Naive thymus-derived CD4-positive, alpha-beta T cell (primary cell): ENCODE measurements around the gene NUAK1. TPM values are rescaled to one million over a fixed set of nuclear protein-coding genes. Genes with fewer than 3 reads are reported as not detected.

ENCODE experiments used
- ATAC-seq: fragments of 150-1000 bp; cut with Tn5 transposase; 2 replicates; pipeline ENCODE4 v1.10.0; 2021; ENCODE audit warnings: mild to moderate bottlenecking, moderate library complexity
- CTCF ChIA-PET: fragments of 350-600 bp; sonication (Branson Sonifier 250); formaldehyde crosslinking; loops from one replicate; lab custom pipeline; 2021; ENCODE audit warnings: antibody characterized with exemption; lab: Charles Lee
- POLR2A ChIA-PET: fragments of 350-600 bp; sonication (Branson Sonifier 250); formaldehyde crosslinking; loops from one replicate; lab custom pipeline; 2021; ENCODE audit warnings: antibody characterized with exemption, inconsistent platforms; lab: Charles Lee
- DNase-seq, 9 donors: peaks; one replicate each; pipeline versions ENCODE4 v3.0.0 to v3.0.0-alpha.2; 2020 to 2022; ENCODE audit warnings: mixed read lengths in 1 of 9
- H3K27ac ChIP-seq: one replicate; pipeline ENCODE4 v1.7.0; 2013; ENCODE audit warnings: mild to moderate bottlenecking, low read depth, low read length, moderate library complexity
- H3K27me3 ChIP-seq, 2 donors: one replicate each; pipeline ENCODE4 v1.7.0; 2013; ENCODE audit warnings: low read length in 2 of 2, mild to moderate bottlenecking in 2 of 2, moderate library complexity in 2 of 2; ENCODE audit not compliant: control insufficient read depth in 2 of 2, insufficient read depth in 2 of 2
- H3K36me3 ChIP-seq, 3 experiments: 1 replicate in 2 of 3; 2 replicates in 1 of 3; pipeline ENCODE4 v1.7.0; 2013; ENCODE audit warnings: low read length in 3 of 3, mild to moderate bottlenecking in 3 of 3, moderate library complexity in 1 of 3; ENCODE audit not compliant: insufficient read depth in 3 of 3, control insufficient read depth in 2 of 3
- H3K4me1 ChIP-seq, 2 donors: one replicate each; pipeline ENCODE4 v1.7.0; 2013; ENCODE audit warnings: low read length in 2 of 2, mild to moderate bottlenecking in 2 of 2, moderate library complexity in 1 of 2; ENCODE audit not compliant: control insufficient read depth in 2 of 2, insufficient read depth in 2 of 2
- H3K4me3 ChIP-seq: 2 replicates; pipeline ENCODE4 v1.7.0; 2013; ENCODE audit warnings: mild to moderate bottlenecking, low read length
- H3K9me3 ChIP-seq, 3 experiments: 1 replicate in 2 of 3; 2 replicates in 1 of 3; pipeline ENCODE4 v1.7.0; 2013; ENCODE audit warnings: low read length in 3 of 3; ENCODE audit not compliant: control insufficient read depth in 2 of 3
- H3K27ac Mint-ChIP-seq, 9 donors: one replicate each; pipeline ENCODE4 v1.8.0; 2020 to 2022; ENCODE audit warnings: mixed read lengths in 9 of 9, mild to moderate bottlenecking in 8 of 9, moderate library complexity in 5 of 9, inconsistent platforms in 2 of 9
- H3K27me3 Mint-ChIP-seq, 5 donors: one replicate each; pipeline ENCODE4 v1.8.0; 2021 to 2022; ENCODE audit warnings: mixed read lengths in 5 of 5, mild to moderate bottlenecking in 1 of 5
- H3K36me3 Mint-ChIP-seq, 5 donors: one replicate each; pipeline ENCODE4 v1.8.0; 2020 to 2022; ENCODE audit warnings: mixed read lengths in 5 of 5, mild to moderate bottlenecking in 3 of 5, inconsistent platforms in 1 of 5
- H3K4me1 Mint-ChIP-seq, 7 donors: one replicate each; pipeline ENCODE4 v1.8.0; 2020 to 2022; ENCODE audit warnings: mixed read lengths in 7 of 7, mild to moderate bottlenecking in 3 of 7, inconsistent platforms in 1 of 7
- H3K4me3 Mint-ChIP-seq, 10 donors: one replicate each; pipeline ENCODE4 v1.8.0; 2020 to 2022; ENCODE audit warnings: mild to moderate bottlenecking in 10 of 10, mixed read lengths in 10 of 10, moderate library complexity in 6 of 10, inconsistent platforms in 2 of 10
- H3K9me3 Mint-ChIP-seq, 11 donors: one replicate each; pipeline ENCODE4 v1.8.0; 2020 to 2022; ENCODE audit warnings: mixed read lengths in 11 of 11, mild to moderate bottlenecking in 4 of 11, inconsistent platforms in 1 of 11, moderate library complexity in 1 of 11
- intact Hi-C, 2 donors: fragments of 100-400 bp; cut with micrococcal nuclease; formaldehyde crosslinking; loops; one replicate each; pipeline ENCODE4 v1.15.1; 2023
- polyA plus RNA-seq, 2 donors: library from polyadenylated mRNA; unstranded; fragments of 300-500 nt; fragmentation: Illumina TruSeq; gene quantifications; one replicate each; pipeline ENCODE4 v1.2.3, GENCODE V29; 2021
- total RNA-seq, 6 experiments: library from RNA in 5 of 6; stranded (reverse) in 5 of 6; gene quantifications; 1 replicate in 5 of 6; 2 replicates in 1 of 6; pipeline ENCODE4 v1.2.3 and lab custom pipeline; 2021 to 2026

Gene NUAK1
- total and polyA plus RNA-seq, 7 experiments from 2014 or later: 0.02 to 0.51 (median 0.08) TPM; not detected in 4

- H3K36me3 Mint-ChIP-seq: no peaks in the 10 kb centered on the region
- H3K4me1 Mint-ChIP-seq: no peaks in the 10 kb centered on the region
- H3K4me3 Mint-ChIP-seq: no peak overlapping the region
- intact Hi-C loops: no loop called here
- no peak for DNase-seq
- H3K27ac ChIP-seq: no peak overlapping the region
- H3K4me1 ChIP-seq: no peaks in the 10 kb centered on the region
- no peaks in the 10 kb centered on the region for H3K27me3 ChIP-seq
- peaks cover 11 to 37% (median 13%) of the 10 kb centered on the region in 5 donors for H3K27me3 Mint-ChIP-seq
- H3K9me3 ChIP-seq: no peaks in the 10 kb centered on the region
- no peaks in the 10 kb centered on the region for H3K9me3 Mint-ChIP-seq
- no peak overlapping the region for H3K27ac Mint-ChIP-seq
- H3K36me3 ChIP-seq: no peaks in the 10 kb centered on the region
- ChIA-PET POLR2A (no interaction called here), CTCF (no interaction called here)
- ATAC-seq: no peak
- no peak overlapping the region for H3K4me3 ChIP-seq
Observed at GRCh38 chr12:106094304-106094703, 44.5 kb downstream of the NUAK1 start.

- Mint-ChIP-seq H3K36me3 (no peaks in the 10 kb centered on the region), H3K4me3 (no peak overlapping the region), H3K4me1 (peaks cover 0 to under 1% (median 0%) of the 10 kb centered on the region in 7 donors), H3K27me3 (peaks cover 3 to 30% (median 10%) of the 10 kb centered on the region in 5 donors), H3K9me3 (no peaks in the 10 kb centered on the region), H3K27ac (no peak overlapping the region)
- intact Hi-C loops: no loop called here
- Histone ChIP-seq H3K4me3 (no peak overlapping the region), H3K4me1 (no peaks in the 10 kb centered on the region), H3K27ac (no peak overlapping the region), H3K27me3 (no peaks in the 10 kb centered on the region), H3K36me3 (no peaks in the 10 kb centered on the region), H3K9me3 (no peaks in the 10 kb centered on the region)
- DNase-seq (no peak), ATAC-seq (no peak)
- ChIA-PET POLR2A (no interaction called here), CTCF (interaction anchor here (0.6 kb wide), 1 partner anchor 40 kb away, joined by 3 read pairs; no protein-coding TSS in a partner anchor)
Observed at GRCh38 chr12:106093246-106093645, 45.5 kb downstream of the NUAK1 start.

GRCh38 chr12:106091446-106091820, 47.3 kb downstream of the NUAK1 start:
- no peaks in the 10 kb centered on the region for H3K9me3 Mint-ChIP-seq
- no peaks in the 10 kb centered on the region for H3K27me3 ChIP-seq
- DNase-seq (no peak), ATAC-seq (no peak)
- intact Hi-C loops: no loop called here
- no peak overlapping the region for H3K27ac Mint-ChIP-seq
- H3K27me3 Mint-ChIP-seq: peaks cover 3 to 25% (median 16%) of the 10 kb centered on the region in 5 donors
- H3K9me3 ChIP-seq: no peaks in the 10 kb centered on the region
- H3K4me1 ChIP-seq: no peaks in the 10 kb centered on the region
- no peak overlapping the region for H3K4me3 ChIP-seq
- ChIA-PET POLR2A (no interaction called here), CTCF (no interaction called here)
- H3K36me3 ChIP-seq: no peaks in the 10 kb centered on the region
- H3K4me1 Mint-ChIP-seq: peaks cover 0 to 1% (median 0%) of the 10 kb centered on the region in 7 donors
- no peak overlapping the region for H3K27ac ChIP-seq
- no peaks in the 10 kb centered on the region for H3K36me3 Mint-ChIP-seq
- H3K4me3 Mint-ChIP-seq: no peak overlapping the region

- ATAC-seq (no peak), DNase-seq (no peak)
- ChIA-PET CTCF (no interaction called here), POLR2A (no interaction called here)
- no peaks in the 10 kb centered on the region for H3K4me1 ChIP-seq
- no peak overlapping the region for H3K27ac ChIP-seq
- no peaks in the 10 kb centered on the region for H3K9me3 ChIP-seq
- no peak overlapping the region for H3K27ac Mint-ChIP-seq
- H3K9me3 Mint-ChIP-seq: no peaks in the 10 kb centered on the region
- H3K4me1 Mint-ChIP-seq: peaks cover 0 to 1% (median 0%) of the 10 kb centered on the region in 7 donors
- H3K27me3 ChIP-seq: no peaks in the 10 kb centered on the region
- H3K36me3 ChIP-seq: no peaks in the 10 kb centered on the region
- intact Hi-C loops: no loop called here
- no peaks in the 10 kb centered on the region for H3K36me3 Mint-ChIP-seq
- no peak overlapping the region for H3K4me3 Mint-ChIP-seq
- peaks cover 3 to 21% (median 10%) of the 10 kb centered on the region in 5 donors for H3K27me3 Mint-ChIP-seq
- no peak overlapping the region for H3K4me3 ChIP-seq
Observed at GRCh38 chr12:106090591-106091445, 47.9 kb downstream of the NUAK1 start.

- Histone ChIP-seq H3K27me3 (no peaks in the 10 kb centered on the region), H3K4me3 (no peak overlapping the region), H3K27ac (no peak overlapping the region), H3K9me3 (no peaks in the 10 kb centered on the region), H3K4me1 (no peaks in the 10 kb centered on the region), H3K36me3 (no peaks in the 10 kb centered on the region)
- intact Hi-C loops: no loop called here
- DNase-seq: no peak
- no peaks in the 10 kb centered on the region for H3K36me3 Mint-ChIP-seq
- no peak for ATAC-seq
- POLR2A ChIA-PET: no interaction called here
- no peak overlapping the region for H3K27ac Mint-ChIP-seq
- H3K9me3 Mint-ChIP-seq: no peaks in the 10 kb centered on the region
- peaks cover 0 to 1% (median 0%) of the 10 kb centered on the region in 7 donors for H3K4me1 Mint-ChIP-seq
- CTCF ChIA-PET: interaction anchor here (0.6 kb wide), 1 partner anchor 687 kb away, joined by 3 read pairs; no protein-coding TSS in a partner anchor
- no peak overlapping the region for H3K4me3 Mint-ChIP-seq
- peaks cover 3 to 17% (median 6%) of the 10 kb centered on the region in 5 donors for H3K27me3 Mint-ChIP-seq
Observed at GRCh38 chr12:106089935-106090334, 48.8 kb downstream of the NUAK1 start.

- H3K9me3 Mint-ChIP-seq: no peaks in the 10 kb centered on the region
- no peaks in the 10 kb centered on the region for H3K36me3 ChIP-seq
- ATAC-seq: no peak
Observed at GRCh38 chr12:106088811-106089485, 49.8 kb downstream of the NUAK1 start.

More at GRCh38 chr12:106088811-106089485, 49.8 kb downstream of the NUAK1 start:
- Histone ChIP-seq H3K27me3 (no peaks in the 10 kb centered on the region), H3K4me3 (no peak overlapping the region), H3K27ac (no peak overlapping the region), H3K9me3 (no peaks in the 10 kb centered on the region), H3K4me1 (no peaks in the 10 kb centered on the region)
- H3K36me3 Mint-ChIP-seq: no peaks in the 10 kb centered on the region
- intact Hi-C loops: no loop called here
- no peak overlapping the region for H3K27ac Mint-ChIP-seq
- ChIA-PET POLR2A (no interaction called here), CTCF (interaction anchor here (0.6 kb wide), 1 partner anchor 686 kb away, joined by 3 read pairs; no protein-coding TSS in a partner anchor)
- peaks cover 0 to 1% (median 0%) of the 10 kb centered on the region in 7 donors for H3K4me1 Mint-ChIP-seq
- peaks cover under 1 to 13% (median 7%) of the 10 kb centered on the region in 5 donors for H3K27me3 Mint-ChIP-seq
- no peak overlapping the region for H3K4me3 Mint-ChIP-seq
- no peak for DNase-seq
